Stimulated activated CD8-positive, alpha-beta memory T cell treated with anti-CD3 and anti-CD28 coated beads, Interleukin-4, amount 100 ng/mL, for 24 hours (primary cell): ENCODE measurements around the gene TBP.

ENCODE experiments used
- DNase-seq: peaks from one replicate; pipeline ENCODE4 v3.0.0-alpha.2; 2020; ENCODE audit warnings: low read depth

Gene TBP

DNA sequence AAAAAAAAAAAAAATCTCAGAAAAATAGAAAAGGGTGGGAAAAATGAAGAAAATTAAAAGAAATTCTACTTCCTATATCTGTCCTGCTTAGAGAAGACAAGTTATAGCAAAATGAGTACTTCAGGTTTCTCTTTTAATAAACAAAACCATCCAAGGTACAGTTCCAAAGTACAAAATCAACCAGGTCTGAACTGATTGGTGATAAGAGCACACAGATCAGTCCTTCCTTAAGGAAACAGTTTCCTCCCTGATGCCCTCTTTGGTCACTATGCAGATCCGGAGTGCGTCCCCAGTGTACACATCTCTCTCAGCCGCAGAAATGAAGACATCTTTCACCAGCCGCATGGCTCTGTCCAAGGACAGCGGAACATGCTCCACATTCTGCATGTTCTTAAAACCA lies 19.2 kb upstream of the TBP start:
- DNase-seq, result no peak

DNA sequence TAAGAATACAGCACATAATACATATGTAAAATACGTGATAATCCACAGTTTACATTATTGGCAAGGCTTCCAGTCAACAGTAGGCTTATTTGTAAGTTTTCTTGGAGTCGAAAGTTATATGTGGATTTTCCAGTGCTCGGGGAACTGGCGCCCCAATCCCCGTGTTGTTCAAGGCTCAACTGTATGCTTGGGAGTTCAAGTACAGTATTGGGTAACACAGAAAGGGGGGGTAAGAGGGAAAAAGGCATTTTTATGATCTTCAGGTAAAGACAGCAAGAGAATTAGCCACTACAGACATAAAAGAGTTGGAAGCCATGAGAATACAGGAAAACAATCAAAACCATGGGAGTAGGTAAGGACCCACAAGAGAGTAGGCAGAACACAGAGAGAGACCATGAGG lies 17.5 kb upstream of the TBP start:
- DNase-seq, result no peak

DNA sequence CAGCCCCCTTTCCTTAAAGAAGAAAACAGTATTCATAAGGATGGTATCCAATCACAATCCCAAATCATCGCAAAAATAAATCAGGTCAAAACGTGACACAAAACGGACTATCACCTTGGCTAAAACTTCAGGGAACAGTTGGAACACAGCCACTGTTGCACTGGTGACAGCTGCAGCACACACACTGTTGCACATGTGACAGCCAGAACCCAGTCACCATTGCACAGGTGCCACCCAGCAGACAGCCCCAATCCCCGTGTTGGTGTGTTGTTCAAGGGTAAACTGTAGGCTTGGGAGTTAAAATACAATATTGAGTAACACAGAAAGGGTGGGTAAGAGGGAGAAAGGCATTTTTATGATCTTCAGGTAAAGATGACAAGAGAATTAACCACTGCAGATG lies 16.8 kb upstream of the TBP start:
- no peak for DNase-seq

DNA sequence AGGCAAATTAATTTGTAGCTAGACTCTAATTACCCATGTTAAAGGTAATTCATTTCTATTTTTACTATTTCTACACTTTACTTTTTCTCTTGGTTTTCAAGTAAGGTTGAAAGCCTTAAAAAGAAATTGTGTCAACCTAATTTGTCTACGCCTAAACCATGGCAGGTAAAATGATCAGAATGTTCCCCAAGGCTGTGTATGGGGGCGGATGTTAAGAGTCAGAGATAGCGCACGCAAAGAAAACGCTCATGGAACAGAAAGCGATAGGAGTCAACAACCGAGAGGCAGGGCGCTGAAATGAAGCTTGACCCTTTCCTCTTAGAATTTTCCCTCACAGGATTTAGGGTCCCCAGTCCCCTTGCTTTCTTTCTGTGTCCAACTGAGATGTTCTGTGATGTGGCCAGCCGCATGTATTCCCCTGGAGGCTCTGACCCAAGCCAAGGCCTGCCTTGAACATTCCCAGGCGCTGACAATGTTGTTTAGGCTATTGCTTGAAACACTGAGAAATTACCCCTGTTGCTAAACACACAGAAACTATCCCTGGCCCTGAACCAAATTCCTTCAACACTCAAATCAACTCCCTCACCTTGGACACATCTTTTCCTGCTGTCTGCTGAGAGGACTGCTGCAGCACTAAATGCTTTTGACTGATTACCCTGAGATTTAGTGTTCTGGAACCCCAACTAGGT lies 12.0 kb upstream of the TBP start:
- no peak for DNase-seq

DNA sequence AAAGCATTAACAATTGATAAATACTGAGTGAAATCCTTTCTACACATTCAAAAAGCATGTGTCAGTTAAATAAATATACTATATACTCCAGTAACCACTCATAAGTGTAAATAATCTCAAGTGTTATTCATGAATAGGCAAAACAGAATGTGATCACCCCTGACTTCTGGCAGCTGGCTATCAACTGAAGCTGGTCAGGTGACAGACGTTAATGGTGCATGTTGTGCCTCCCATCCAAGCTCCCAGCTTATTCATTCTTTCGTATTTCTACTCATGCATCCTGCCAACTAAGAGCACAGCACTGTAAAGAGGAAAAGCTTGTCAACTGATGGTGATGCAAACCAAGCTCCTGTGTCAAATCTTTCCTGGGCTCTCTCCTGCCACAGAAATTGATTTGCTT lies 8.8 kb upstream of the TBP start:
- DNase-seq, result no peak

DNA sequence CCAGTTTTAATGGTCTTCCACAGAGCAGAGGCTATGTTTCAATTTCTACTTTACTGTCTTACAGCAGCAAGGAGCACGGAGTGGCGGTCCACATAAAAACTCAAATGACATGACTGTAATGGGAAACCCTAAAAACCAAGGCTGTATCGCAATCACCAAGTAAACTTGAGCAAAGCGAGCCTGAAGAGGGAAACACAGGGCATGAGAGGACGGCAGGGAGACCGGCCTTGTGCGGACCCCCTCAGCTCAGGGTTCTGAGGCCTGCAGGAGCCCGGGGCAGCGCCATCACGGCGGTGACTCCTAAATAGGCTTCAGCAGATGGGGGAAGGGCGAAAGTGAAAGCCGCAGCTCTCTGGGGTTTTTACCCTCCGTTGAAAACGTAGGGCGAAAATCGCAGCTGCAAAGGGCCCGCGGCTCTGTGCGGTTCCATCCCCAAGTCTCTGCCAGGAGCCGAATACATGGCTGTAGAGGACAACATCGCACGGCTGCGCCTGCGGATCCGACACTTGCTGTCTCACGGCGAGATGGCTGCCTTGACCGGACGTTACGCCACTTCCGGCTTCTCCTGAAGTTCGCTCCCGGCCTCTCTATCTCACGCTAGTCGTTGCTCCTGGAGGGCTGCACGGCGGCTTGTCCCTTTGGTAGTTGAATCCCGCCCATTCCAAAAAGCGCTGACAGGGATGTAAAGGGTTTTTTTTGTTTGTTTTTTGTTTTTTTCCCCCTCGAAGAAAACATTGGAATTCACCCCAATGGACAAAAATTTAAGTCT lies 1.2 kb upstream of the TBP start, which contains the start of gene PSMB1:
Gene PSMB1 (minus strand): TSS at position 543 of the 769 bp plus-strand sequence. CDS start 65 bp downstream, at position 478.
- peak; percentile 75 for DNase-seq

DNA sequence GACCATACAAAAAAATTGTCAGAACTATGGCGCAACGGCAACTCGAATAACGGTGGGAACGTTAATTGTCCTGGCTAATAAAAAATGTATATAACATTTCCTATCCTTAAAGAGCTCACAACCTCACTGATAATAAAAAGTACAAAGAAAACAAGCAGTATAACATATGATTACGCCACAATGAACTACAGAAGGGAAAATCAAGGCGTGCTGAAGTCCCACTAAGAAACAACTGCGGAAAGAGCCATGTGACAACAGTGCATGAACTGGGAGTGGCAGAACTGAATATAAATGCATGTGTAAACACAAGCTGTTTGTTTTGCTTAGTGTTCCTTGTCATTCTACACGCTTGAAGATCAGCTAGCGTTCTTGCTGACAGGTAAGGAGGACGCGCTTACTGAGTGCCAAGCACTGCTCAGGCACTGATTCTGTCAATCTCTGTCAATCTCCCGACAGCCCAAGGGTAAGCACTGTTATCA lies 596 bp upstream of the TBP start:
- no peak for DNase-seq

DNA sequence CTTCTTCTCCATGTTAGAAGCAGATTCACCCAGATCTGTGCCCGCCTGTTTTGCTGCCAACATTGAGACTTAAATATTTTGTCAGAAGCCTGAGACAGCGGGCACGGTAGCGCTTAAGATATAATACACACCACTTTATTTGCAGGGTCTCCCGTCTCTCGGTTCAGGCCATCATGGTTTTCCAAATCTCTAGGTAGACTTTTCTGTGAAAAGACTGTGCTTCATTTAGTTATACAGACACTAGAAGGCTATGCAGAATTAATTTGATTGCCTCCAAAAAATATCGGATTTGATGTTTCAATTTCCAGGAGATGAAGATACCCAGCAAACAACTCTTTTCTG lies 598 bp downstream of the TBP start:
- no peak for DNase-seq

DNA sequence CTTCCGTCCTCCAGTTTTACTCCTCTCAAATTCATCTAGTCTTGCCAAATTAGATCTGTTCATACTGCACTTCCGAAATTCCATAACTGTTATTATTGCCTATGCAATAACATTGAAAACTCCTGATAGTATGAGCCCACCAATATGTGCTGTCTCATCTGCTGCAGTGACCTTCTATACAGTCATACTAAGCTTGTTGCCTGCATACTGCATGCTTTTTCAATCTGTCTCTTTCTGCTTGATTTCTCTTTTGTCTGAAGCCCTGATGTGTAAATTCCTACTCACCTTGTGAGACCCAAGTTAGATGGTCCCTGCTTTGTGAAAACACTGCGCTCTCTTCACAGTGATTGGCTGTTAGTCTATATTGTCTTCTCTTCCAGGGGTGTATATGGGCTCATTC lies 1.1 kb downstream of the TBP start:
- DNase-seq, result no peak

DNA sequence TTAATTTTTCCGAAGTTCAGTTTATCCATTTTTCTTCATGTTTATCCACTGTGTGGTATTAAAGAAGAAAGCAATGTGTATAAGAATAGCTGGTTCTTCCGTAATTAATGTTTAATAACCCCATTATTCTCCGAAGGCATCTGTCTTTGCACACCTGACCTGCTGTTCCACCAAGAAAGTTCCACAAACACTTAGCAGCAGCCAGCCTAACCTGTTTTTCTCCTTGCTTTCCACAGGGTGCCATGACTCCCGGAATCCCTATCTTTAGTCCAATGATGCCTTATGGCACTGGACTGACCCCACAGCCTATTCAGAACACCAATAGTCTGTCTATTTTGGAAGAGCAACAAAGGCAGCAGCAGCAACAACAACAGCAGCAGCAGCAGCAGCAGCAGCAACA lies 7.4 kb downstream of the TBP start:
- no peak for DNase-seq

DNA sequence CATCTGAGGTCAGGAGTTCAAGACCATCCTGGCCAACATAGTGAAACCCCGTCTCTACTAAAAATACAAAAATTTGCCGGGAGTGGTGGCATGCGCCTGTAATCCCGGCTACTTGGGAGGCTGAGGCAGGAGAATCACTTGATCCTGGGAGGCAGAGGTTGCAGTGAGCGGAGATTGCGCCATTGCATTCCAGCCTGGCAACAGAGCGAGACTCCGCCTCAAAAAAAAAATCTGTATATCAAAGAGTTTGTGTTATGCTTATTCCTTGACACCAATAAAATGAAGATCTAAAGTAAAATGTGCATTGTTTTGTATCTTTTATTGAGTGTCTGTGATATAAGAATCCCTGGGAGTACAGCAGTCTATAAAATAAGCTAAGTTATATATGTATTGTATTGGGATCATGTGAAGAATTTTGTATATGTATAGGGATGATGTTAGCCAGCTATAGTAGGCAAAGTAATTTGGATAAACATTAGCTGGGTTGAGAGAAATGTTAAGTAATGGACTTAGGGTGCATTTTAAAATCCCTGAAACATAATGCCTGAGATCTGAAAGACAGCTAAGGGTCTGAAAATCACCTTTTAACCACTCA lies 10.9 kb downstream of the TBP start:
- no peak for DNase-seq

DNA sequence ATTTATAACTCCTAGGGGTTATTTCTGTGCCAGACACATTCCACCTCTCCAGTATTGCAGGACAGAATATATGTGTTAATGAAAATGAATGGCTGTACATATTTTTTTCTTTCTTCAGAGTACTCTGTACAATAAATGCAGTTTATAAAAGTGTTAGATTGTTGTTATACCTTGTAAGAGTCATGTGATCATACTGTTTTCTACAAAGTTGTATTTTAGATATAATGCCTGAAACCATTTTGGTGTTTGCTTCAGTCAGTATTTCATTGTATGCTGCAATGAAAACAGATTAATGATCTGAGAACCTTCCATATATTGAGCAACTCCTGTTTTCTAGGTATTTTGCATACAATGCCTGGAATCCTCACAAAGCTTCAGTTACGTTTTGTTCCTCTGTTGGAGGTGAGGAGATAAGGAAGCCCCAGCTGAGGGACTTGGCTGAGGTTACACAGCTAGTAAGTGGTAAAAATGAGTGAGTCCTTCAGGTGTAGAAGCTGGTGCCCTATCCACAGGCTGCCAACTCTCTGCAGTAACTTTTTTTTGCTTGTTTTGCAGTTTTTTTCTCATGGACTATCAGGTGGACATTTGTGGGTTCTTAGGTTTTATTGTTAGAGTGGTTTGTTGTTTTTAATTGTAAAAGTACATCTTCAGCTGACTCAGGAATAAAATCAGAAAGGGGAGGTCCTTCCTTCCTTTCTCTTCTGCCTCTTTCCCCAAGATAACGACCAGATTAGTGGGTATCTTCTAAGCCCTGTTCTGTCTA lies 18.7 kb downstream of the TBP start:
- no peak for DNase-seq

DNA sequence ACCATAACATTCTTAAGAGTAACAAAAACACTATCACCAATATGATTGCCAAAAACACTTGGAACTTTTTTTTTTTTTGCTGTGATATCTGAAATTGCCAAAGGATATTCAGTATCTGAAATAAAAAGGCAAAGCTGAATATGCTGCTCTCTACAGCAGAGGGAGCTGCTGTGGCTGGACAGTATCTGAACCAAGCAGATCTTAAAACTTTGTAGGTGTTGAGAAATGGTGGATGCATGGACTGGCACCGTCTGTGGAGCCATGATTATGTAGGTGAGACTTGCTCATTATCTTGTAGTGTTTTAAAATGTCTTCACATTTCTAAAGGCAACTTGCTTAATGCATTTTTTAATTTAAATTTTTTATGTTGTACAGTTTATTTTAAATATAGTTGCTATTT lies 21.1 kb downstream of the TBP start:
- DNase-seq, result no peak

DNA sequence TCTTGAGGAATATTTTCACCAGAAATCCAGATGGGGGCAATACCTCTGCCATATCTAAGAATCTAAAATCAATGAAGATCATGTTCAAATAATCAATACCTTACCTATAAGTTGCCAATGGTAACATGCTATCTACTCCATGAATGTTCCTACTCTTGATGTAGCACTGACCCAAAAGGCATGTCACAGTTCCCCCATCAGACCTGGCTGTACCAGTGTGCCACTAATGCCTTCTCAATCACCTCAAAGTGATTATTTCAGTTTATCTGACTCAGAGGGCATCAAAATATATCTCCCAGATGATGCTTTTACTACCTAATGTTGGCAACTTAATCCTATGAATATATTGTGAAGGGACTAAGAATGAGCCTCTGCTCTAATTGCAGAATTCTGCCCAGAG lies 24.7 kb downstream of the TBP start:
- DNase-seq, result no peak

DNA sequence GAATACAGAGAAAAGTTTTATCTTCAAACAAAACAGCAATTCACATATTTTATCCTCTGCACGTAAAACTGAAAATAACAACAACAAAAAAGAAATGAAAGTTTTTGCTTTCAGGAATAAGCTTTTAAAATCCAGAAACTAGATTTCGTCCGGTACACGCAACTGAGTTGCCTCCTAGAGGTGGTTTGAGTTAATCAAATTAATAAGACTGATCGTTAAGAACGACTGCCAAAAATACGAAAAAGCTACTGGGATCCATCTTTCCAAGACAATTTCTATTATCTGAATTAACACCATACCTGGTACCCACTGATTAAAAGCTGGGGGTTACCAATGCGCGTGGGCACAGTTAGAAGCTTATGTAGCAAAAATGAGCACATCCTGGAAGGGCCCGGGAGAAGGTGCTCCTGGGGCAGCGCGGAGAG lies 29.6 kb downstream of the TBP start:
- no peak for DNase-seq

DNA sequence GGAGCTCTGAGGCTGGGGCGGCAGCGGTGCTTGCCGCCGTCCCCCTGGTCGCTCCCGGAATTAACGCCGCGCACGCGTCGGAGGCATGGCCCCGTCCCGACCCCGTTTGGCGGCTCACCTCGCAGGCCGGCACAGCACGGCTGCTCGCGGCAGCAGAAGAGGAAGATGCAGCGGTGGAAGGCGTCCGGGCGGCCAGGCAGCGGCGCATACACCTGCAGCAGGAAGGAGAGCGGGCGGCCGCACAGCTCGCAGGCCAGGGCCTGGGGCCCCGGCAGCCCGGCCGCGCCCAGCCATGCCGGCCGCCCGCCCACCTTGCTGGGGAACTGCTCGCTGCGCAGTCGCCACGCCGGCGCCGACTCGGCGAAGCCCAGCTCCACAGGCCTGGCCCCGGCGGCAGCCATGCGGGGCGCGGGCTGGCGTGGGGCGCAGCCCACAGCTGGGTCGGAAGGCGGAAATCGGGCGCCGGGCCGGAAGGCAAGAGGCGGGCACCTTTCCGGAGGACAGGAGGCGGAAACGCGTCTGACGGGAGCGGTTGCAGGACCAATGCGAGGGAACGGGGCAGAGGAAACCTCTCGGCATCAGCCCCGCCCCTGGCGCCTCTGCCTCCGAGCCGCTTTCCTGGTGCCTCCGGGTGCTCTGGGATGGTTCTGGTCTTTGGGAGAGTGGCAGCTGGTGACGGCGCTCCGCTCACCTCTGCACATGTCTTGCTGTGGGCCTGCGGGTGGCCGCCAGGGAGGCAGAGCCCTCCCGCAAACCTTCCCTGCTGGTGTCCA lies 30.2 kb downstream of the TBP start, which contains the start of gene PDCD2:
Gene PDCD2 (minus strand): TSS at position 457 of the 773 bp plus-strand sequence. CDS start 56 bp downstream, at position 401.
- DNase-seq, result peak; percentile 89

DNA sequence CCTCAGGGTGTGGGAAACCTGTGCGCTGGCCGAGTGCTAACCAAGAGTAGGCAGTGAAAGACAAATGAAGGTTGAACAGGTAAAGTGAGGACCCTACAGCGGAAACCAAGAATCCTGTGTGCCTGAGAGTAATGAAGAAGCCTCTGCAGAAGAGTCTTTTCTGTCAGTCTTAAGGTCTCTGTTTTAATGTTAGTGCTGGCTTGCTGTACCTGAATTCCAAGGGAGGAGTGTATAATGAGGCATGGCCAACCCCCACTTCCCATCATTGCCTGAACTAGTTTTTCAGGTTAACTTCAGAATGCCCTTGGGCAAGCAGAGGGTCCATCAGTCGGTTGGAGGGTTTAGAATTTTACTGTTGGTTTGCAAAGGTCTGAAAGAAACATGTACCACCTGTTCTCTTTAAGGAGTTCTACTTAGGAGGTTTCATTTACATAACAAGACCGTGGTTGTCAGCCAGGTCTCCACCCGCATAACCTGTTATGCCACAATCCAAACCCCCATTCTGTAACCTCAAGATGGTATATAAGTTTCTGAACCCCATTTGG lies 30.9 kb downstream of the TBP start:
- no peak for DNase-seq

DNA sequence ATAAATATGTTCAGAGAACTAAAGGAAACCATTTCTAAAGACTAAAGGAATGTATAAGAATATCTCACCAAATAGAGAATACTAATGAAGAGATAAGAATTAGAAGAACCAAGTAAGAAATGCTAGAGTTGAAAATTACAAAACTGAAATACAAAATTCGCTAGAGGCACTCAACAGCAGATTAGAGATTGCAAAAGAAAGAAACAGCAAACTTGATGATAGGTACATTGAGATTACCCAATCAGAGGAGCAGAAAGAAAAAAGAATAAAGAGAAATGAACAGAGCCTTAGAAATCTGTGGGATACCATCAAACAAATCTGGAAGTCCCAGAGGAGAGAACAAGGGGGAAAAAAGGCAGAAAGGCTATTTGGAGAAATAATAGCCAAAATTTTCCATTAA lies 36.6 kb downstream of the TBP start:
- DNase-seq, result no peak

DNA sequence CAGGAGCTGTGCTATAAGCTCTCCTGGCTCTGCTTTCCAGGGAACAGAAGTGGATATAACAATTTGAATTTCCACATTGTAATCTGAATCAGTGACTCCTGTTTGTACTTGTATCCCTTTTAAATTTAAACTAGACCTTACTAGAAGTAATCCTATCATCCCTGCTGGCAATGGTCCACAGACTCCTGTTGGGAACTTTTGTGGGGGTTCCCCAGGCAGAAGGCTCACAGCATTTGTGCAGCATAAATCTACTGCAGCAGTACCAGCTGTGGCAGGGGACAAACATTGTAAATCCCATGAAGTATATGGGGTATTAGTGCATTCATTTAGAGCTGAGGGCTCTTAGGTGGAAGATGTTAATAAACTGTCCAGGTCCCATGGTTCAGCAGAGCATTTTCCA lies 42.3 kb downstream of the TBP start:
- no peak for DNase-seq

DNA sequence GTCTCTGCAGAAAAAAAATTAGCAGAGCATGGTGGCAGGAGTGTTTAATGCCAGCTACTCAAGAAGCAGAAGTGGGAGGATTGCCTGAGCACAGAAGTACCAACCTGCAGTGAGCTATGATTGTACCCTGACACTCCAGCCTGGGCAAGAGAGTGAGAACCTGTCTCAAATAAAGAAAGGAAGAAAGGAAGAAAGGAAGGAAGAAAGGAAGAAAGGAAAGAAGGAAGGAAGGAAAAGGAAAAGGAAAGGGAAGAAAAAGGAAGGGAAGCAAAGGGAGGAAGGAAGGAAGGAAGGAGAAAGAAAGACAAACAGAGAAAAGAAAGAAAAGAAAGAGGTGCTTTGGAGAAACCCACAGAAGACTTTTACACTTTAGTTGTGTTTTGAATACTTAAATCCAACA lies 43.1 kb downstream of the TBP start:
- DNase-seq, result no peak

DNA sequence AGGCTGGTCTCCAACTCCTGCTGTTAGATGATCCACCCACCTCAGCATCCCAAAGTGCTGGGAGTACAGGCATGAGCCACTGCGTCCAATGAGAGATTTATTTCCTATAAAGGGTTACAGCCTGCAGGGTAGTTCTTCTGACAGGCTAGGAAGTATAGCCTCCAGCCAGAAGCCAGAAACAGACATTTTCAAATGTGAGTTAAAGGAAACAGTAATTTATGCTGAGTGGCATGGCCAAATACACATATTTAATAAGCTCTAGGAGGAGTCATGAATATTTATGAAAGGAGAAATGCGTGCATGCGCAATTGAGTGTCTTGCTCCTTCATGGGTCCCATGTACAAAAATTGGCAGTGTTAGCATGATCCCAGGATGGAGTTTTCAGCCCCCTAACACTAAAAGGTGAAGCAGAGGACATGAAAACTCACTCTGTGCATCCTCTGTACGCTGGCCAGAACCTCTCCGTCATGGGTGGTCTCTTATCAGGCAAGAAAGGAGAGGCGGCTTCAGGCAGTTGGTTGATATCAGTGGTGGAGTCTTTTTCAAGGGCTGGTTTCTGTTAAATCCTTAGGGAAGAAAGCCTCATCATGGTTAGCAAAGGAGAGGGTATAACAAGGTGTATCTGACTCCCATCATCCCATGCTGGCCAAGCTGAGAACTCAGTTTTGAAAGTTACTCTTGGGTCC lies 51.5 kb downstream of the TBP start:
- DNase-seq, result no peak
